NCI-H2196 treated with DMSO at 0.1 percent for 48 hours (cell line): ENCODE data around the gene SOX14.

Experiments used
- DNase-seq: peaks from one replicate; lab custom pipeline; 2025; ENCODE audit not compliant: unreplicated experiment; lab: John Stamatoyannopoulos, UW

SOX14 gene

DNA sequence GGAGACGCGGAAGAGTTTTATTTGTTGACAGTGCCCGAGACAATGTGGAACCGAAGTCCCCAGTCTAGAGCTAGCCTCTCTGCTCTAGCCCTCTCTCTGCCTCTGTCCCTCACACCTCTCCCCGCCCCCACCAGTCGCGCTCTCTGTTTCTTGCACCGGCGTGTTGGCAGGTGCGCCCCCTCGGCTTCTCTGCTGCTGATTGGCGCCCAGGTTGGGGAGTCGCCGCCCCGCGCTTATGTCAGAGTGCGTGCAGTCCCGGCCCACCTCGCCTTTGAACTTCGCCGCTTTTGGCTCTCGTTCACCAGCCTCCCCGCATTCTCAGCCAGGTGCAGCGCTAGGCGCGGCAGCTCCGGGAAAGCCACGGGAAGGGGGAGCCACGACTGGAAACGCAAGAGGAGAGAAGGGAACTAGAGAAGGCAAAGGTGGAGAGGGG is at the start of gene SOX14:
TSS of gene SOX14 (plus strand) at position 315 of the 433 bp plus-strand sequence. CDS start 470 bp downstream, outside the sequence.
- DNase-seq: no peak

DNA sequence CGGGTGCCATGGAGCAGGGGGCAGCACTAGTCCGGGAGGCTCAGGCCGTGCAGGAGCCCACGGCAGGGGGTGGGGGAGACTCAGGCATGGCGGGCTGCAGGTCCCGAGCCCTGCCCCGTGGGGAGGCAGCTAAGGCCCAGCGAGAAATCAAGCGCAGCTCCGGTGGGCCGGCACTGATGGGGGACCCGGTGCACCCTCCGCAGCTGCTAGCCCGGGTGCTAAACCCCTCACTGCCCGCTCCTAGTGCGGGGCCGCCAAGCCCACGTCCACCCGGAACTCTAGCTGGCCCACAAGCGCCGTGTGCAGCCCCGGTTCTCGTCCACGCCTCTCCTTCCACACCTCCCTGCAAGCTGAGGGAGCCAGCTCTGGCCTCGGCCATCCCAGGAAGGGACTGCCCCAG is 49.6 kb upstream of the SOX14 start:
- no peak for DNase-seq

DNA sequence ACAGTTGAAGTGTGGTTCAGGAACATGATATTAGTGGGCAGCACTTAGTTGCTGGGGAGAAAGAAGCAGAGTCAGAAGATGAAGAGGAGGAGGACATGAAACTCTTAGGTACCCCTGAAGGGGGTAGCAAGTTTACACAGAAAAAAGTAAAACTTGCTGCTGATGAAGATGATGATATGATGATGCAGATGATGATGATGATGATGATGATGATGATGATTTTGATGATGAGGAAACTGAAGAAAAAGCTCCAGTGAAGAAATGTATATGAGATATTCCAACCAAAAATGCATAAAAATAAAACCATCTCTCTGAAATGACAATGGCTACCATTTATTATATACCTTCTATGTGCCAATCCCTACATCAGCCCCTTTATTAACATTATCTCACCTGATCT is 39.9 kb upstream of the SOX14 start:
- DNase-seq: no peak

DNA sequence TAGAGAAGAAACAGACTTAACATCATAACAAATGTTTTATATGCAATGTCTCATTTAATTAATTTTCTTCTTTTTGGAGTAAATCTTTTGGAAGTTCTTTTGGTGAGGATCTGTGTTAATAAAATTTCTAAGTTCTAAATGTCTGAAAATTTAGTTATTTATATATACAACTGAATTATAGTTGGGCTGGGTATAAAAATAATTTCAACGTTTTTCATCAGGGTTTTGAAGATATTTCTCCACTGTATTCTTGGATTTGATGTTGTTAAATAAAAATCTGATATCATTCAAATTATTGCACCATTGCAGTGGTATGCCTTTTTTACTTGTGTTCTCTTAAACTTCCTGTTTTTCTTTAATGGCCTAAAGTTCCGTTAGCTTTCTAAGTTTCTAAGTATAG is 26.9 kb upstream of the SOX14 start:
- no peak for DNase-seq

DNA sequence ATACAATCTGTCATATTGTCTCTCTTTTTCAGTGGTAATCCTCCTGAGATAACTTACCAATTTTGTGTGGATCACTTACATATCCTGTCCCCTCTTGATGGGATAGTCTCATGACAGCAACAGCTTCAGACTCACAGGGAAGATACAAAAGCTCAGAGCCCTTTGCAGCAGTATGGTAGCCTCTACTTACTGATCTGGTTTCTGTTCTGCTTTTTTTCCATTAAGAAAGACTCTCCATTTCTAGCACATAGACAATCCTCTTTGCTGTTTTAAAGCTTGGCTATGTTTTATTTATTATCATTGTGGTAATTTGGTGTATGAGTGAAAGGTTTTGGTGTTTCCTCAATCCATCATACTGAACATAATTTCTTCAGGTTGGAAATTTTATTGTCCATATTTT is 25.4 kb upstream of the SOX14 start:
- no peak for DNase-seq

DNA sequence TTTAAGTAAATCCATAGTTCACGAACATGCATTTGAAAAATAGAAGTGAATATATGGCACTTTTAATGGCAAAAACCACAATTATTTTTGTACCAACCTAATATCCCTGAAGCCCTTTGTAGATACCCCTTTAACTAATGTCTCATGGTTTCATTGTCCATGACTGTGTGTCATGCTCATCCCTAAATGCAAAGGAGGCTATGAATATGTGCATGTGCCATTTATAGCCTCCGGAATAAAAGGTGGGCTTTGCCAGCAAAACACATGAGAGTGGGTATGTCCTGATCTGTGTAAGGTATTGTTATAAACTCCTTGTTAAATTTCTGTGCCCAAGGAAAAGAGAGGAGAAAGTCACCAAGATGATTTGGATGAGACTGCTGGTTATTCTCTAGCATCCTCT is 20.5 kb upstream of the SOX14 start:
- DNase-seq: no peak

DNA sequence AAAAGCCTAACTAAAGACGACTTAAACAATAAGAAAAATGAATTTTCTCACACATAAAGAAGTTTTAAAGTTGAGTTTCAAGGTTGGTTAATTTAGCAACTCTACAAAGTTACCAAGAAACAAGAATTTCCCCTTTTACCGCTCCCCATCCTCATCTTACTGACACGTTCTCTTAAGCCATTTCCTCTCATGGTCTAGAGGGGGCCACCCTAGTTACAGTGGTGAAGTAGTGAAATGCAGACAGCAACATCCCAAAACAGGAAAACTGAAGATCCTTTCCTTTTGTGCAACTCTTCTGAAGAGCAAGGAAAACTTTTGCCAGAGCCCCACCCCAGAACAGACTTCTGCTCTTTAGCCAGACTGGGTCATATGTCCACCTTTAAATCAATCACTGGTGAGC is 17.3 kb upstream of the SOX14 start:
- no peak for DNase-seq

DNA sequence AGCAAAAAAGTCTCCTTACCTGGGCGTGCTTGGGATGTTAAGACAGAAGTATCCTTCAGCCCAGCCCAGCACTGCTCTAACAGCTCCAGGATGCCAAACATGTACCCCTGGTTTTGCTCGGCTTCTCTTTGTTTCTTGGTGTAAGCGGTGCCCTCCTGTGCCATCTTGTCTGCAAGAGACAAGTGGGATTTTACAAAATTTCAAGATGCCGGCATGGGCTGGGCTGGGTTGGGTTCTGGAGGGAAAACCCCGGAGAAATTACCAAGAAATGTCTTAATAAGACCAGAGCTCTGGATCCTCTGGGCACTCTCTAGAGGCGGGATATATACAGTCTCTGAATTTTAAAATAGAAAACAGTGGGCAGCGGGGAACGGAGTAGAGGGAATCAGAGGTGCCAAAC is 4.6 kb upstream of the SOX14 start:
- no peak for DNase-seq

DNA sequence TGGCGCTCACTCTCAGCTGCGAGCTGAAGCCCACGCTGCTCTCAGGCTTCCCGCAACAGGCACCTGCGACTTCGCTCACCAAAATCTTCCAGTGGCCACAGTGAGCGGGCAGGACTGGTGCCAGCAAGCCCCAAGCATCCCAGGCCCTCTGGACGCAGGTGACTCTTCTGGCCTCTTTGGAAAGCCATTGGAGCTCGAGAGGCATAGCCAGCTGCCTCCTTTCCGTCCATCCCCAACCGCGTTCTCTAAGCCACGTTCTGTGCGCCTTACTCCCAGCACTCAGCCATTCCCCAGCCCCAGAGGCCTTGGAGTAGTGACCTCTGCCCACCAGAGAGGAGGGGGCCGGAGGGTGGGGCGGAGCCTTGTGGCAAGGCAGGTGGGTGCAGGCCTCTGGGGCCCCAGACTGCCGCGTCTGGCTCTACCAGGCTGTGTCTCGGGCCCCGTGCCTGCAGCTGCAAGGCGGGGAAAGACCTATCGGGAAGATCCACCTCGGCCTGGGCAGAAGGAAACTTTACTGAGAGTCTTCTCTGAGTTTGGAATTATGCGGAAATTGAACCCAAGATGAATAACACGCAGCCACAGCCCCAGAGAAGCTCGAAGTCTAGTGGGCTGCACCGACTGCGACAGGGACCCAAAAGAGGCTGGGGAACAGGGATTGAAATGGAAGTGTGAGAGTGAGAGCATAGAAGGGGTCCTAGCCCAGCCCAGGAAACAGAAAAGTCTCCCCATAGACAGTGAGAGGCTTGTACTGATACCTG is 3.6 kb upstream of the SOX14 start:
- no peak for DNase-seq

DNA sequence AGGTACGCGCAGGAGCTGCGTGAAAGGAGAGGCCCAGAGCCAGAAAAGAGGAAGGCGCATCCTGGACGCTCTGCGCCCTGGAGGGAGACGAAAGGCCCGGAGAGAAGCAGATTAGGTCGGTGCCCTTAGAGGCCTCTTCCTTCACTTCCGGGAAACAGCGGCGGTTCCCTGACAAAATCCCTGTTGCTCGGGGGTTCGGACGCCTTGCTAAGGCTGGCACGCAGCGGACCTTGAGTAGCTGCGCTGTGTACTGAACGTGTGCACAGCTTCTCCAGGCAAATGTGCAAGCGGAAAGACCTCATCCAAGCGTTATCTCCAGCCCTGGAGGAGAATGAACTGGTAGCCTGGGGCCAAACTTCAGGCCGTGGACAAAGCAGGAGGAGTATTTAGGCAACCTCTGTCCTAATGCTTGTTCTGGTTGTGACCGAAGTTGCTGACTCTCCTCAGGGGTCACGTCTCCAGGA is 3.0 kb upstream of the SOX14 start:
- DNase-seq: no peak

DNA sequence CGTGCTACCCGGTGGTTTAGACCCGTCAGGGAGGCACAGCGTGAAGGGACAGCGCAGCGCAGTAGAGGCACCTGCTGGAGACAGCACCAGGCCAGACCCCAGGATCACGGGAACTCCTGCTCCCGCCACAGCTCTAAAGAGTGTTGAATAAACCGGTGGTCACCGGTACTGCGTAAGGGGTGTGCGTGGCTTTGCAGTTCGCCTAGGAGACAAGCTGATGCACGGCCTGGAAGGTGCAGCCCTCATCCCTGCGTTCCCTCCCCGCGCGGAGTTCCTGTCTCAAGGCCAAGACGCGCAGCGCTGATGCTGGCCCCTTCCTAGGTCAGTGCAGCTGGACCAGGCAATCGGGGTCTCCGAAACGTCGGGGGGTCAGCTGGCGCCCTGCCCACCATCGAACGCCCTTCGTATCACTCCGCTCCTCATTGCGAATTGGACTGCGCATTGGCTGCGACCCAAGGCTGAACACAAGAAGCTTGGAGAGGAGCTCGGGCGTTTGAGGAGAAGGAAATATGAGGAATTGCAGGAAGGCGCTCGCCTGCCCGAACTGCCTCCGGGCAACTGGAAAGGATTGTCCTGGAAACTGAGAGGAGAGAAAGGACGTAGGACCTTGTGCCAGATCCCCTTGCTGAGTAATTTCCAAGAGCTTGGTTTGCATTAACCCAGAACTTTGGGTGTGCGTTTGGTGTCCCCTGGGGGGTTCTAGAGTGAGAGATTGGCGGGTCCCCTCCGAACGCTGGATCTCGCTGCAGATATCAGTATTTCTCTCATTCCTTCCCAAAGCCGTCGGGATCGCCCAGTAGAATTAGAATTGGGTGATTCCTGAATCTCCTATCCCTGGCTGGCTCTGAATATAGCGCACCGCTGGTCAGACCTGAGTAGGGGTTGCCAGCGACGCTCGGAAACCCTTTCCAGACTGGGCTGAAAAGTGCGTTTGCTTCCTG is 2.3 kb upstream of the SOX14 start:
- no peak for DNase-seq

DNA sequence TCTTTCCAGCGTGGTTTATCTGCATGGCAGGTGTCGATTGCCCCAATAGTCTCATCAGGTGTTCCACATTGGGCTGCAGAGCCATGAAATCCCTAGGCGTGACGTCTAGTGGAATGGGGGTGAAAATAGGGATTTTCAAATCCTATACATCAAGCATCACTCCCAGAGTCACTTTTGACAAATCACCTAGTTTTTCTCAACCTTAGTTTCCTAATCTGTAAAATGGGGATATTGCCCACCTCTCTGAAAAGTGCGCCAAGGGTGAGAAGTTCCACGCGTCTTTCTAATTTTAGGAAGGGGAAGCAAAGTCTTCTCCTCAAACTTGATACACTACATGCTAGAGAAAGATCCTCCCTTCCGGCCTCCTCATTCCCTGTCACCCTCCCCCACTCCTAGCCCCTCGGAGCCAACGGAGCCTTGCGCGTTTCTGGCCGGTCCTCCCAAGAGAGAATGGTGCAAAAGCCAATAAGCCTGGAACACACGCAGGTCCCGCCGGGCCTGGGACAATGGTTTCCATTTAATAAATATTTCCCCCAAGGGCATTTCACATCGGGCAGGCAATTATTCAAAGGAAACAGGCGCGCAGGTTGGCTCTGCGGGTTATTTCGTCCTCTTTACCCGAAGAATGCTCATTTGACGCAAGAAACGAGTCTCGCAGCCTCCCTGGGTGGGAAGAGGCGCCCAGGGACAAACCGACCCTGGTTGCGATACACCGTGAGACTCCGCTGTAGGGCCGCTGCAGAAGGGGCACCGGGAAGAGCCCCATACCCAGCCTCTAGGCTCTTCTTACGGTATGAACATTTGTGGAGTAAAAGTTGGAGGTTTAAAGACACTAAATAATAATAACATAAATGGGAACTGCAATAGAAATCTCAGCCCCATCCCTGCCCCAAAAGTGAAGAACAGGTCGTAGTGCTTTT is 1.2 kb upstream of the SOX14 start:
- DNase-seq: no peak

DNA sequence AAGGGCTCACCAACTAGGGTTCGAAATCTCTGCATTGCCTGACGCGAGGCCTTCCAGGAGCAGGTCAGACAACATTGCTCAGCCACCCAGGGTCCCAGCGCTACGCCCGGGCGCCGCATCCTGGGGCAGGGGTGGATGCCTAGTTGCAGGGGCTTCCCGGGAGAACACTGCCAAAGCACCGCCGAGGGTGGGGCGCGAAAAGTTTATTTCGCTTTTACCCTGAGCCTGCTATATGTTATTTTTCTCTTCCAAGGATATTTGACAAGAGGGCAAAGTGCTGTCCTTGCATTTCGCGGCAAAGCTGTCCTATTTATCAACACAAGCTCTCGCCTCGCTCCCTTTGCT is 549 bp upstream of the SOX14 start:
- no peak for DNase-seq

DNA sequence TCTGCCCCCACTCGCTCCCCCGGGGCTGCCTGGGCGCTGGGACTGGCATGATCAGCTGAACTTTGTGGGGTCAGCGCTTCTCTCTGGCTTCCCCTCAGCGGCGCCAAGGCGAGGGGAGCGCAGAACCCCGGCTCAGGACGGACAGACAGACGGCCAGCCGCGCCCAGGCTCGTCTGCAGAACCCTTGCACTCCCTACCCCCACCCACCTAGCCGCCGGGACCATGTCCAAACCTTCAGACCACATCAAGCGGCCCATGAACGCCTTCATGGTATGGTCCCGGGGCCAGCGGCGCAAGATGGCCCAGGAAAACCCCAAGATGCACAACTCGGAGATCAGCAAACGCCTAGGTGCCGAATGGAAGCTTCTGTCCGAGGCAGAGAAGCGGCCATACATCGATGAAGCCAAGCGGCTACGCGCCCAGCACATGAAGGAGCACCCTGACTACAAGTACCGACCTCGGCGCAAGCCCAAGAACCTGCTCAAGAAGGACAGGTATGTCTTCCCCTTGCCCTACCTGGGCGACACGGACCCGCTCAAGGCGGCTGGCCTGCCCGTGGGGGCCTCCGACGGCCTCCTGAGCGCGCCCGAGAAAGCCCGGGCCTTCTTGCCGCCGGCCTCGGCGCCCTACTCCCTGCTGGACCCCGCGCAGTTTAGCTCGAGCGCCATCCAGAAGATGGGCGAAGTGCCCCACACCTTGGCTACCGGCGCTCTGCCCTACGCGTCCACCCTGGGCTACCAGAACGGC is 621 bp downstream of the SOX14 start:
- DNase-seq: no peak

DNA sequence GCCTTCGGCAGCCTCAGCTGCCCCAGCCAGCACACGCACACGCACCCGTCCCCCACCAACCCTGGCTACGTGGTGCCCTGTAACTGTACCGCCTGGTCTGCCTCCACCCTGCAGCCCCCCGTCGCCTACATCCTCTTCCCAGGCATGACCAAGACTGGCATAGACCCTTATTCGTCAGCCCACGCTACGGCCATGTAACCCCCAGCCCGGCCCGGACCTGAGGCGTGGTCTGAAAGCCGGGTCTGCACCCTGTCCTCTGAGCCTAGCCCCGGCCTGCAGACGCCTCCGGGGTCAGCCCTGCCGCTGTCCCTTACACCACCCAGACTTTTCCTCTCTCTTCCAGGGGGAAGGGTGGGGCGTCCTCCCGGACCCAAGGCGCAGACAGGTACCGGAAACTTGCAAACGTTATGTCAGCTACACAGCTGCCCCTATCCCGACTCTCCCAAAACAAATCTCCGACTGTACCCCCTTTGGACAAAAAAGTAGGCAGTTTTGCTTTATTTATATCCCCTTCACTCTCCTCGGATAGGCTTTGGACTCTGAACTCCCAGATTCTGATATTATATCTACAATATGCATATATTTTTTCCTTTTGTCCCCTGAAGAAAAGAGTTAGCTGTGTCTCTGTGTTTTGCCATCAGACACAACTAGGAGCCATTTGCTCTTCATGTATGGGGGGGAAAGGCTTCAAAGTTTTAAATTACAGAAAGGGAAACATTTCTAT is 1.4 kb downstream of the SOX14 start:
- DNase-seq: no peak

DNA sequence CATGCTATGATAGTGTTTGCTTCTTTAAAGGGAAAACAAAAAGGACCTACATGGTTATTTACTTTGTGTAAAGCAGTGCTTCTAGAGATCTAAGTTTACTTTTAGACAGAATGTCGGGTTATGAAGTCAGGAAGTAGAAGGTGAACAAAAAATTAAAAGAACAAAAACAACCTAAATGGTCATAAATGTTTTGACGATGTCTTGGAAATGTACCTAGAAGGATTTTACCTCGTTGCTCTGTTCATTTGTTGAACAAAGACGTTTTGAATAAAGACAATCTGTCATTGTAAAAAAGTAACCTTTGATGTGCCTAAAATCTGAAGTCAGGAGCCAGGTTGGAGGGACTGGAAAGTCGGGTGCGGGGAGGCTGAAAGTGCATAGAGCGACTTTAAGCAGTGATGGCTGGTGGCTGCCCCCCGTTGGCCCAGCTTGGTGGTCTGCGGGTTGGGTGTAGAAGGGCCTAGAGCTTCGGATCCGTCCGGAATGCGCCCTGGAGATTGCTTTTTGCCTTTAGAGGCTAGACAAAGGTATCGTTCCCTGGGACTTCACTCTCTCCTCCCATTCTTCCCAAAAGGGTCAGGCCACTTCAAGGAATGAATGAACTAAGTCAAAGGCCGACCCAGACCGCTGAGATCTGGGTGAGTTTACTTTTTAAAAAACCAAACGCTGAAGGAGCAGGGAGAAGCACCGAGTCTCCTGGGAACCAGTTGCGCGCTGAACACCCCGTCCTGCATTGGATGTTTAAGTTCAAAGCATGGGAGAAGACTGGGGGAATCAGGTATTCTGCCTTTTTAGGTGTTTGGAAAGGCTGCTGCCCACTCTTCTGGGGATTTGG is 2.1 kb downstream of the SOX14 start:
- DNase-seq: no peak

DNA sequence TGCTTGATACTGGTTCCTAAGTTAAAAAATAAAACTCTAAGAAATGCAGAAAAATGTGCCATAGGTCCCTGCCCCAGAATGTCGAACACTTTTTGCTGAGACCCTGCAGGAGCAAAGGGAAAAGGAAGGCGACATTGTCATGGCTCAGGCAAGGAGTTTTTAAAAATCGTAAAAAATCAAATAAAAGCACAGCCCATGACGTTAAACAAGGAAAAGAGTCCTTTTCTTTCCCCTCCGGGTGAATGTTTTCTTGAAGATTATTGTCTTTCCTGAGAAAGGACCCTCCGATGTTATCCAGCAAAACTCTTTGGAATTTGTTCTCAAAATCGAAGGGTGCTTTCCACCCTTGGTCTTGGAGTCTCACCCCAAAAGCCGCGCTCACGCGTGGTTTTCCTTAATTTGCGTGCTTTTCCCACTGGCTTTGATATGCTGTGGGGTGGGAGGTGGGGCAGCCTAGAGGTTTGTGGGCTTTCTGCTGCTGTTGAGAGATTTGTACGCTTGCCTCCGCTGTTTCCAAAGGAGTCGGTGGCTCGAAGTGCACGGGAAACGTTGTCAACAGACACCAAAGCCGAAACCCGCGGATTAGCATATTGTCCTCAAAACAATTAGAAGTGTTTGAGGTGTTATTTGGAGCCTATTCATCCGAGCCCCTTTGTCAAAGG is 2.9 kb downstream of the SOX14 start:
- no peak for DNase-seq
